CD4-positive, alpha-beta T cell treated with Interferon alpha-2 for 1 hour (primary cell): ENCODE measurements around the gene RINL.
A peak's percentile ranks its signal among the peaks of the same experiment; 100 is the strongest.
"Not testable (repeated sequence)": the region's sequence is repeated elsewhere in the genome, so short reads cannot be mapped to it uniquely, and the experiment has no call there.

Experiments used
- DNase-seq, 2 donors: peaks; one replicate each; pipeline ENCODE4 v3.0.0-alpha.2; 2020 to 2022

Gene RINL

DNA sequence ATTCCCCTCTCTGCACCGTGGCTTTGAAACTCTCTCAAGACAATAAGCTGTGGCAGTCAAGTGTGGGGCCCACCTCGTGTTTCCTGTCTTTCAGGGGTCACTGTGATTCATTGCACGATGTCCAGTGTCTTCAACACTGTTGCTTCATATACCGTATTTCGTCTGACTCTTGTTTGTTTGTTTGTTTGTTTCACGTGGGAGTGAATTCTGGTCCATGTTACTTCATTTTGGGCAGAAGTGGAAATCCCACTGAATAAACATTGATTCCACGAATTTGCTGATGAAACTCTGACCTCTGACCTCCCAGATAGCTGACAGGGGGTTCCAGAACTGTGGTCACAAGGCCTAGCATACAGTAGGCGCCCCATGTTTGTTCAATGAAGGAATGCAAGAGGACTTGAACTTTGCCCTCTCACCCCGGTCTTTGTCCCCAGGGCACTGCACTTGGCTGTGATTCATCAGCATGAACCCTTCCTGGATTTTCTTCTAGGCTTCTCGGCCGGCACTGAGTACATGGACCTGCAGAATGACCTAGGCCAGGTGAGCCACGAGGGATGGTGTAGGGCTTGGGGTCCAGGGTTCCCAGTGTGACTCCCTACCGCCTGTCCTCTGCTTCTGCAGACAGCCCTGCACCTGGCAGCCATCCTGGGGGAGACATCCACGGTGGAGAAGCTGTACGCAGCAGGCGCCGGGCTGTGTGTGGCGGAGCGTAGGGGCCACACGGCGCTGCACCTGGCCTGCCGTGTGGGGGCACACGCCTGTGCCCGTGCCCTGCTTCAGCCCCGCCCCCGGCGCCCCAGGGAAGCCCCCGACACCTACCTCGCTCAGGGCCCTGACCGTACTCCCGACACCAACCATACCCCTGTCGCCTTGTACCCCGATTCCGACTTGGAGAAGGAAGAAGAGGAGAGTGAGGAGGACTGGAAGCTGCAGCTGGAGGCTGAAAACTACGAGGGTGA is 26.8 kb upstream of the RINL start:
- DNase-seq = no peak

- DNase-seq = no peak
Observed at GRCh38 chr19:38901683-38902082, 23.6 kb upstream of the RINL start.

DNA sequence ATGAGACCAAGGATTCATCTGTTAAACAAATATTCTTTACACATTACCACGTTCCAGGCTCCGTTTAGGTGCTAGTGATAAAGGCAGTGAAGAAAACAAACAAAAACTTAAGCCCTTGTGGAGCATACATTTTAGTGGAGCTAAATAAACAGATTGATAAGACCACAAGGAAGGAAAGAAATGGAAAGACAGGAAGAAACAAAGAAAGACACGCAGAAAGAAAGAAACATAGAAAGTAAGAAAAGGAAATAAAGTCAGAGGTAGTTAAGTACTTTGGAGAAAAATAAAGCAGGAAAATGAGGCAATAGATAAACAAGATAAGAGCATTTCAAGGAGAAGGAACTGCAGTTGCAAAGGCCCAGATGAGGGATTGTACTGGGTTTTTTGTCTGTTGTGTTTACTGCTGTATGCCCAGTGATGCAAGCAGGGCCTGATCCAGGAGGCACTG is 22.7 kb upstream of the RINL start:
- DNase-seq = no peak

- DNase-seq = no peak
Observed at GRCh38 chr19:38900202-38900629, 22.1 kb upstream of the RINL start.

GRCh38 chr19:38899447-38900201 is 21.5 kb upstream of the RINL start, which contains the start of the genes NFKBIB and SIRT2:
Gene NFKBIB (plus strand): TSS chr19:38899969. CDS start chr19:38900033, 64 bp downstream.
Gene SIRT2 (minus strand): TSS chr19:38899618. CDS start chr19:38899521, 97 bp downstream.
- peak; percentile 100 for DNase-seq

DNA sequence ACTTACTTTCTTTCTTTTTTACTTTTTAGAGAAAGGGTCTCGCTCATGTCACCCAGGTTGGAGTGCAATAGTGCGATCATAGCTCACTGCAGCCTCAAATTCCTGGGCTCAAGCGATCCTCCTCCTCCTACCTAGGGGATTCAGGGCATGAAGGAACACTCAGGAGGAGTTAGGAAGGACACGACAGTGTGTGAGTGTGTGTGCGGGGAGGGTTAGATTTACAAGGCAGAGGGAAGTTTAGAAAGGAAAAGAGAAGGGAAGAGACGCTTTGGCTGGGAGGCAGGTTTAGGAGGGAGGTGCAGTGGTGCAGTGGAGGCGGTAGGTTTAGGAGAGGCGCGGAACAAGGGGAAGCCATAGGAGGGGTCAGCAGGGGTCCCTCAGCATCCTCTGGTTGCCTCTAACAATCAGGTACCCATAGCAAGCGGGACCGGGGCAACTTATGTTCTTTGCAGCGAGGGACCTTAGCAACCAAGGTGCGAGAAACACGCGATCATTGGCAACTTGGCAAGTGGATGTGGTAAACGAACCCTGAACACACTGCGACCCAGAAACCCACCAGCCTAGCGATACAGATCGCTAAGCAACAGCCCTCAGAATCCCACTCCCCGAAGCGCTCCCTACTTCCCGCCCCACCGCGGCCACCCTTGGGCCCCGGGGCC is 20.8 kb upstream of the RINL start:
- no peak for DNase-seq

DNA sequence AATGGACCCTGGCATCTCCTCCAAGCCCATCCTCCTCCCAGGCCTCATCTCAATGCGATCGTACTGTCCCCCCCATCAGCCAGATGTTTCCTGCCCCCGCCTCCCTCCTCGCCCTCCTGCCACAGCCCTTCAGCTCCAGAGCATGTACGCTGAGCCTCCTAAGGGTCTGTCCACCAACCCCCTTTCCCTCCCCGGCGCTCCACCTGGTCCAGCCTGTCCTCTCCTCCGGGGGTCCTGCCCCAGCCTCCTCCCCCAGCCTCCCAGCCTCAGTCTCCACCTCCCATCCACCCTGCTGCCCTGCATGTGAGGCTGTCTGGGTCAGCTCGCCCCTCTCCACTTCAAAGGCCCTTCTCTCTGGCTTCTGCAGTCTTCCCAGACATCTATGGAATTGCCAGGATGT is 16.9 kb upstream of the RINL start:
- DNase-seq = no peak

DNA sequence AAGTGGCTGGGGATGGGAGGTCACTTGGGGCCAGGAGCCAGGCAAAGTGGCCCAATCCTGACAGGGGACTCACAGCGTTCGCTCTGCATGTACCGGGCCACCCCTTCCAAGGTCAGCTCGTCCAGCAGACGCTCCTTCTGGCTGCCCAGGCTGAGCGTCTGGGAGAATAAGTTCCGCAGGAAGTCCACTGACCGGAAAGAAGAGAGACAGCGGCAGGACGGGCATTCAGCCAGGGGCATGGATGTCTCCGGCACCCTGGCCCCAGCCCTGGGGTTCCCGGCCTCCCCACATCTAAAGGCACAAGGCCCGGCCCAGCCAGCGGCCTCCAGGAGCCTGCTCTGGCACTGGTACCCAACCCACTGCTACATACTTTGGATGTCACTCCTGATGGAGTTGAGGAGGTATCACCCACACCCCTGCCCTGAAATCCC is 15.3 kb upstream of the RINL start:
- DNase-seq = no peak

GRCh38 chr19:38892841-38893240 is 14.8 kb upstream of the RINL start:
- no peak for DNase-seq

- DNase-seq = no peak
Observed at GRCh38 chr19:38891771-38892170, 13.7 kb upstream of the RINL start.

DNA sequence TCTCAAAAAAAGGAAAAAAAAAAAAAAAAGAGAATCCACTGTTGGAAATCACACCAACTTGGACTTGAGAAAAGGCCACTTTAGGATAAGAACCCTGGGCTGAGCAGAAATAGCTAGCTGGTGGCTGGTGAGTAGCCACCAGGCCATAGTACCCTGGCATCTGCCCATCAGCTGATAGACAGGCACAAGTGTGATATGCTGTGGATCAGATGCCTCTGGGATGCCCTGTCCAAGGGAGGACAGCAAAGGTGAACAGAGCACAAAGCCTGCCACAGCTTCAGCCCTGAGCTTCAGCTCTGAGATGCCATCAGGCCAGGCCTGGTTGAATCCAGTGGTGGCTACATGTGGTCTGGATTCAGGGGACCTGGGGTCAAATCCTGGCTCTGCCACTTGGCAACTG is 12.6 kb upstream of the RINL start:
- no peak for DNase-seq

DNA sequence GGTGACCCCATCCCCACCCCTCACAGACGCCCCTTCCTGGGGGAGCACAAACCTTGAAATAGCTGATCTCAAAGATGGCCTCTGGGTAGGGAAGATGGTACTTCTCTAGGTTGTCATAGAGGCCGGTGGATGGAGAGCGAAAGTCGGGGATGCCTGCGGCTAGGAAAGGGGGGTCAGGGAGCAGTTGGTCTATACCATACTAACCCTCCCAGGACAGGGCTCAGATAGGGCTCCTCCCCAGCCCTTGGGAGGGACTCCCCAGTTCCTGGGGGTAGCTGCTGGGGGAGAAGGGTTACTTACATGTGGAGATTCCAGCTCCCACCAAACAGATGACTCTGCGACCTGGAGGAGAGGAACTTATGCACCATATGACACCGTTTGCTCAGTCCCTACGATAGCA is 11.7 kb upstream of the RINL start:
- no peak for DNase-seq

GRCh38 chr19:38888876-38889275 is 10.8 kb upstream of the RINL start:
- no peak for DNase-seq

DNA sequence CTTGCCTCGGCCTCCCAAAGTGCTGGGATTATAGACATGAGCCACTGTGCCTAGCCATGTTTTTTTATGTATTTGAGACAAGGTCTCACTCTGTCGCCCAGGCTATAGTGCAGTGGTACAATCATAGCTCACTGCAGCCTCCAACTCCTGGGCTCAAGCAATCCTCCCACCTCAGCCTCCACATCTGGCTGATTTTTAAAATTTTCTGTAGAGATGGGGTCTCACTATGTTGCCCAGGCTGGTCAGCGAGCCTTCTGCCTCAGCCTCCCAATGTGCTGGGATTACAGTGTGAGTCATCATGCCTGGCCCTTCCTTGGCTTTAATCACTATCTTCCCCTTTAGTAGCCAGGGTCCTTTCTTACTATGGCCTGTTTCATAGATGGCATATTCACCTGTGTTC is 6.6 kb upstream of the RINL start:
- not testable (repeated sequence) for DNase-seq

GRCh38 chr19:38883286-38883685 is 5.2 kb upstream of the RINL start:
- DNase-seq = no peak

- DNase-seq = no peak
Observed at GRCh38 chr19:38880882-38881609, 3.0 kb upstream of the RINL start.

- DNase-seq = no peak
Observed at GRCh38 chr19:38880076-38880881, 2.2 kb upstream of the RINL start.

DNA sequence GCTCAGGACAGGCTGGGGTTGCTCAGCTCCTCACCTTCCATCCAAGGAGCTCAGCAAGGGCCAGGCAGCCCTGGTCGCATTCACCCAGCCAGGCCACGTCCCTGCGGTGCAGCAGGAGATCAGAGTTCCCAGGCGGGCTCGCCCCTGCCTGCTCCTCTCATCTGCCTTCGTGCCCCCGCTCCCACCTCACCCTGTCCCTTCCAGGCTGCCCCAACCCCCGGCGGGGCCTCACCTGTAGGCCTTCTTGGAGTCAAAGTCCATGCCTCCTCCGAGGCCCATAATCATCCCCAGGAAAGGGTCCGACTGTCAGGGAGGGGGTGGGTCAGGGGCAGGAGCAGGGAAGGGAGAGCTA is 1.3 kb upstream of the RINL start:
- DNase-seq = no peak

GRCh38 chr19:38878575-38879399 is 712 bp upstream of the RINL start:
- no peak for DNase-seq

GRCh38 chr19:38875656-38876395 is 2.2 kb downstream of the RINL start:
- no peak for DNase-seq
